Trophoblast cell (in vitro differentiated cells and primary cell): ENCODE data around the gene KIAA1328.

ENCODE experiments used
- DNase-seq, 2 donors: peaks; one replicate each; pipeline ENCODE4 v3.0.0-alpha.2; 2016
- H2AFZ ChIP-seq: 2 replicates; pipeline ENCODE4 v1.6.1; 2013; ENCODE audit warnings: low read length, moderate library complexity, mild to moderate bottlenecking; ENCODE audit not compliant: insufficient read depth, poor library complexity
- H2AK5ac ChIP-seq: 2 replicates; pipeline ENCODE4 v1.6.1; 2013; ENCODE audit warnings: mild to moderate bottlenecking, low read length
- H2BK120ac ChIP-seq: 2 replicates; pipeline ENCODE4 v1.6.1; 2013; ENCODE audit warnings: low read length, mild to moderate bottlenecking, moderate library complexity; ENCODE audit not compliant: insufficient read depth, poor library complexity
- H2BK12ac ChIP-seq: 2 replicates; pipeline ENCODE4 v1.6.1; 2013; ENCODE audit warnings: mild to moderate bottlenecking, low read length, moderate library complexity
- H2BK5ac ChIP-seq: 2 replicates; pipeline ENCODE4 v1.6.1; 2013; ENCODE audit warnings: low read length, low read depth, moderate library complexity, mild to moderate bottlenecking; ENCODE audit not compliant: poor library complexity
- H3K14ac ChIP-seq: 2 replicates; pipeline ENCODE4 v1.6.1; 2013; ENCODE audit warnings: mild to moderate bottlenecking, low read length
- H3K18ac ChIP-seq: 2 replicates; pipeline ENCODE4 v1.6.1; 2013; ENCODE audit warnings: mild to moderate bottlenecking, low read length
- H3K23ac ChIP-seq: 2 replicates; pipeline ENCODE4 v1.6.1; 2013; ENCODE audit warnings: low read length
- H3K27ac ChIP-seq: 2 replicates; pipeline ENCODE4 v1.5.1; 2013; ENCODE audit warnings: low read depth, mild to moderate bottlenecking, inconsistent platforms, low read length, moderate library complexity
- H3K27me3 ChIP-seq: 2 replicates; pipeline ENCODE4 v1.6.1; 2013; ENCODE audit warnings: inconsistent platforms, mild to moderate bottlenecking, low read length, moderate library complexity; ENCODE audit not compliant: insufficient read depth
- H3K36me3 ChIP-seq, 2 experiments: 1 replicate in 1 of 2; 2 replicates in 1 of 2; pipeline ENCODE4 v1.6.1; 2013; ENCODE audit warnings: low read length in 2 of 2, mild to moderate bottlenecking in 2 of 2, moderate library complexity in 1 of 2; ENCODE audit not compliant: insufficient read depth in 2 of 2, control insufficient read depth in 1 of 2
- H3K4ac ChIP-seq: 2 replicates; pipeline ENCODE4 v1.6.1; 2013; ENCODE audit warnings: low read depth, mild to moderate bottlenecking, low read length, moderate library complexity
- H3K4me1 ChIP-seq, 2 experiments: 1 replicate in 1 of 2; 2 replicates in 1 of 2; pipeline ENCODE4 v1.6.1; 2013; ENCODE audit warnings: low read length in 2 of 2, mild to moderate bottlenecking in 2 of 2, moderate library complexity in 1 of 2; ENCODE audit not compliant: insufficient read depth in 2 of 2, control insufficient read depth in 1 of 2
- H3K4me2 ChIP-seq: 2 replicates; pipeline ENCODE4 v1.6.1; 2013; ENCODE audit warnings: inconsistent platforms, mild to moderate bottlenecking, low read length, moderate library complexity
- H3K4me3 ChIP-seq: 2 replicates; pipeline ENCODE4 v1.5.1; 2013; ENCODE audit warnings: mild to moderate bottlenecking, low read depth, low read length, inconsistent platforms
- H3K79me1 ChIP-seq: one replicate; pipeline ENCODE4 v1.6.1; 2013; ENCODE audit warnings: low read length
- H3K79me2 ChIP-seq: 2 replicates; pipeline ENCODE4 v1.6.1; 2013; ENCODE audit warnings: low read length, mild to moderate bottlenecking; ENCODE audit not compliant: control insufficient read depth, insufficient read depth, poor library complexity
- H3K9ac ChIP-seq: 2 replicates; pipeline ENCODE4 v1.6.1; 2013; ENCODE audit warnings: mild to moderate bottlenecking, low read length
- H3K9me3 ChIP-seq: 2 replicates; pipeline ENCODE4 v1.6.1; 2013; ENCODE audit warnings: low read depth, mild to moderate bottlenecking, control low read depth, inconsistent platforms, low read length; ENCODE audit not compliant: insufficient read depth
- H4K12ac ChIP-seq: 2 replicates; pipeline ENCODE4 v1.6.1; 2013; ENCODE audit warnings: low read depth, mild to moderate bottlenecking, low read length, moderate library complexity
- H4K8ac ChIP-seq: 2 replicates; pipeline ENCODE4 v1.6.1; 2013; ENCODE audit warnings: low read depth, mild to moderate bottlenecking, low read length, moderate library complexity
- H4K91ac ChIP-seq: one replicate; pipeline ENCODE4 v1.6.1; 2013; ENCODE audit warnings: low read depth, mild to moderate bottlenecking, low read length, moderate library complexity
- WGBS: extraction: QIAGEN DNeasy Blood & Tissue Kit; methylation state at CpG from one replicate; pipeline ENCODE4 v1.1.7; 2013; ENCODE audit warnings: missing lambda C conversion rate; ENCODE audit not compliant: insufficient read length, insufficient coverage; ENCODE audit errors: extremely low coverage; 5-methylcytosine and 5-hydroxymethylcytosine counted together

The KIAA1328 gene

GRCh38 chr18:36835927-36836326 is 7.0 kb downstream of the KIAA1328 start:
- no peaks in the 10 kb centered on the region for H3K27me3 ChIP-seq
- H3K23ac ChIP-seq, result no peak overlapping the region

GRCh38 chr18:36839835-36840234 is 10.9 kb downstream of the KIAA1328 start:
- Histone ChIP-seq H4K91ac (no peak overlapping the region), H4K8ac (no peak overlapping the region), H3K4me3 (no peak overlapping the region), H2BK5ac (no peak overlapping the region), H3K4ac (no peak overlapping the region), H2BK120ac (no peak overlapping the region), H3K27me3 (no peaks in the 10 kb centered on the region), H2AFZ (no peak overlapping the region), H3K9me3 (no peaks in the 10 kb centered on the region), H3K79me2 (no peaks in the 10 kb centered on the region), H2AK5ac (no peak overlapping the region), H2BK12ac (no peak overlapping the region), H3K4me1 (no peaks in the 10 kb centered on the region), H3K14ac (no peak overlapping the region), H3K36me3 (no peaks in the 10 kb centered on the region), H3K9ac (no peak overlapping the region), H3K79me1 (no peaks in the 10 kb centered on the region), H3K27ac (no peak overlapping the region), H4K12ac (no peak overlapping the region), H3K18ac (no peak overlapping the region), H3K4me2 (no peak overlapping the region), H3K23ac (no peak overlapping the region)
- no CpG with 5 or more reads among the region's 4 CpGs for WGBS
- DNase-seq, result no peak

More at GRCh38 chr18:36835927-36836326, 7.0 kb downstream of the KIAA1328 start:
- no peak overlapping the region for H2BK5ac ChIP-seq
- no peaks in the 10 kb centered on the region for H3K36me3 ChIP-seq
- no peak overlapping the region for H2BK120ac ChIP-seq
- H3K14ac ChIP-seq, result no peak overlapping the region
- H3K4ac ChIP-seq, result no peak overlapping the region
- H3K27ac ChIP-seq, result no peak overlapping the region
- no peak for DNase-seq
- H2BK12ac ChIP-seq, result no peak overlapping the region
- H3K18ac ChIP-seq, result no peak overlapping the region
- H2AK5ac ChIP-seq, result no peak overlapping the region
- no peaks in the 10 kb centered on the region for H3K9me3 ChIP-seq
- no peak overlapping the region for H4K8ac ChIP-seq
- H3K4me3 ChIP-seq, result no peak overlapping the region
- no peak overlapping the region for H4K91ac ChIP-seq
- H3K4me1 ChIP-seq, result no peaks in the 10 kb centered on the region
- H3K9ac ChIP-seq, result no peak overlapping the region
- no peaks in the 10 kb centered on the region for H3K79me1 ChIP-seq
- H3K4me2 ChIP-seq, result no peak overlapping the region
- H3K79me2 ChIP-seq, result no peaks in the 10 kb centered on the region
- no CpG with 5 or more reads among the region's 1 CpG for WGBS
- no peak overlapping the region for H2AFZ ChIP-seq
- H4K12ac ChIP-seq, result no peak overlapping the region

GRCh38 chr18:36843199-36843598 is 14.3 kb downstream of the KIAA1328 start:
- Histone ChIP-seq H2AFZ (no peak overlapping the region), H3K36me3 (no peaks in the 10 kb centered on the region), H3K9ac (no peak overlapping the region), H4K12ac (no peak overlapping the region), H3K4me3 (no peak overlapping the region), H3K27me3 (no peaks in the 10 kb centered on the region), H3K27ac (no peak overlapping the region), H3K14ac (no peak overlapping the region), H4K8ac (no peak overlapping the region), H2AK5ac (no peak overlapping the region), H3K23ac (no peak overlapping the region), H4K91ac (no peak overlapping the region), H3K18ac (no peak overlapping the region), H3K4me2 (no peak overlapping the region), H3K79me2 (no peaks in the 10 kb centered on the region), H3K9me3 (no peaks in the 10 kb centered on the region), H3K4me1 (no peaks in the 10 kb centered on the region), H2BK120ac (no peak overlapping the region), H2BK12ac (no peak overlapping the region), H2BK5ac (no peak overlapping the region), H3K79me1 (no peaks in the 10 kb centered on the region), H3K4ac (no peak overlapping the region)
- WGBS, result 100% methylated on average over 1 of the region's 5 CpGs
- DNase-seq, result no peak

GRCh38 chr18:36843784-36844183 is 14.9 kb downstream of the KIAA1328 start:
- H4K8ac ChIP-seq, result no peak overlapping the region
- no peak overlapping the region for H2BK5ac ChIP-seq
- H4K91ac ChIP-seq, result no peak overlapping the region
- H2AFZ ChIP-seq, result no peak overlapping the region
- H3K14ac ChIP-seq, result no peak overlapping the region
- no peak overlapping the region for H3K18ac ChIP-seq
- no peak overlapping the region for H2BK120ac ChIP-seq
- no peaks in the 10 kb centered on the region for H3K27me3 ChIP-seq
- no peaks in the 10 kb centered on the region for H3K79me1 ChIP-seq
- no peak overlapping the region for H3K4me2 ChIP-seq
- H3K9me3 ChIP-seq, result no peaks in the 10 kb centered on the region
- H4K12ac ChIP-seq, result no peak overlapping the region
- no peak overlapping the region for H2BK12ac ChIP-seq
- no peaks in the 10 kb centered on the region for H3K36me3 ChIP-seq
- H3K79me2 ChIP-seq, result no peaks in the 10 kb centered on the region
- H3K23ac ChIP-seq, result no peak overlapping the region
- WGBS, result no CpG with 5 or more reads among the region's 2 CpGs
- no peak for DNase-seq
- no peak overlapping the region for H3K9ac ChIP-seq
- no peak overlapping the region for H3K27ac ChIP-seq
- H3K4me1 ChIP-seq, result no peaks in the 10 kb centered on the region
- H3K4me3 ChIP-seq, result no peak overlapping the region
- H2AK5ac ChIP-seq, result no peak overlapping the region
- H3K4ac ChIP-seq, result no peak overlapping the region
